B cell (primary cell): Measurements from ENCODE around the gene PCGF5.
A peak's percentile ranks its signal among the peaks of the same experiment; 100 is the strongest.

Experiments used
- CTCF ChIP-seq: fragments of 200-600 bp; IDR thresholded peaks from one replicate; pipeline ENCODE4 v1.8.0; 2022; ENCODE audit warnings: antibody characterized with exemption, mild to moderate bottlenecking
- EZH2 ChIP-seq: IDR thresholded peaks from 2 replicates; pipeline ENCODE4 v1.6.1; 2012; ENCODE audit warnings: borderline replicate concordance, low read depth, mild to moderate bottlenecking, moderate library complexity, low read length; ENCODE audit not compliant: insufficient read depth, poor library complexity, severe bottlenecking

- no peak for TF ChIP-seq EZH2
- peak; percentile 93 for TF ChIP-seq CTCF
Observed at GRCh38 chr10:91298224-91298871, 77.9 kb downstream of the PCGF5 start.
